Fibroblast of the aortic adventitia (primary cell): ENCODE results near the gene BRD7. TPM values are rescaled to one million over a fixed set of nuclear protein-coding genes. Genes with fewer than 3 reads are reported as not detected.

Source experiments
- DNase-seq: peaks from one replicate; pipeline ENCODE4 v3.0.0-alpha.2; 2010; ENCODE audit warnings: low read depth
- H3K4me3 ChIP-seq: 2 replicates; pipeline ENCODE4 v1.5.1; 2011; ENCODE audit warnings: low read depth, mild to moderate bottlenecking, control low read depth, low read length, moderate library complexity
- total RNA-seq: library from RNA; depleted of rRNA; stranded (reverse); fragments of >200 nt; gene quantifications from 2 replicates; pipeline ENCODE4 v1.2.3, GENCODE V29; 2012; ENCODE audit warnings: low replicate concordance
- TF ChIP-seq, protein P1 (sequence below): IDR thresholded peaks from 2 replicates; pipeline ENCODE4 v1.5.1; 2011; ENCODE audit warnings: mild to moderate bottlenecking, low read length, control low read depth, inconsistent platforms; ENCODE audit not compliant: insufficient read depth

The BRD7 gene
- total RNA-seq, 1 donor, result 34.0 TPM

- H3K4me3 ChIP-seq, result no peak overlapping the region
- TF ChIP-seq, protein P1, sequence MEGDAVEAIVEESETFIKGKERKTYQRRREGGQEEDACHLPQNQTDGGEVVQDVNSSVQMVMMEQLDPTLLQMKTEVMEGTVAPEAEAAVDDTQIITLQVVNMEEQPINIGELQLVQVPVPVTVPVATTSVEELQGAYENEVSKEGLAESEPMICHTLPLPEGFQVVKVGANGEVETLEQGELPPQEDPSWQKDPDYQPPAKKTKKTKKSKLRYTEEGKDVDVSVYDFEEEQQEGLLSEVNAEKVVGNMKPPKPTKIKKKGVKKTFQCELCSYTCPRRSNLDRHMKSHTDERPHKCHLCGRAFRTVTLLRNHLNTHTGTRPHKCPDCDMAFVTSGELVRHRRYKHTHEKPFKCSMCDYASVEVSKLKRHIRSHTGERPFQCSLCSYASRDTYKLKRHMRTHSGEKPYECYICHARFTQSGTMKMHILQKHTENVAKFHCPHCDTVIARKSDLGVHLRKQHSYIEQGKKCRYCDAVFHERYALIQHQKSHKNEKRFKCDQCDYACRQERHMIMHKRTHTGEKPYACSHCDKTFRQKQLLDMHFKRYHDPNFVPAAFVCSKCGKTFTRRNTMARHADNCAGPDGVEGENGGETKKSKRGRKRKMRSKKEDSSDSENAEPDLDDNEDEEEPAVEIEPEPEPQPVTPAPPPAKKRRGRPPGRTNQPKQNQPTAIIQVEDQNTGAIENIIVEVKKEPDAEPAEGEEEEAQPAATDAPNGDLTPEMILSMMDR, result no peak
- DNase-seq, result no peak
Observed at GRCh38 chr16:50371036-50371716, 2.4 kb upstream of the BRD7 start.

DNA sequence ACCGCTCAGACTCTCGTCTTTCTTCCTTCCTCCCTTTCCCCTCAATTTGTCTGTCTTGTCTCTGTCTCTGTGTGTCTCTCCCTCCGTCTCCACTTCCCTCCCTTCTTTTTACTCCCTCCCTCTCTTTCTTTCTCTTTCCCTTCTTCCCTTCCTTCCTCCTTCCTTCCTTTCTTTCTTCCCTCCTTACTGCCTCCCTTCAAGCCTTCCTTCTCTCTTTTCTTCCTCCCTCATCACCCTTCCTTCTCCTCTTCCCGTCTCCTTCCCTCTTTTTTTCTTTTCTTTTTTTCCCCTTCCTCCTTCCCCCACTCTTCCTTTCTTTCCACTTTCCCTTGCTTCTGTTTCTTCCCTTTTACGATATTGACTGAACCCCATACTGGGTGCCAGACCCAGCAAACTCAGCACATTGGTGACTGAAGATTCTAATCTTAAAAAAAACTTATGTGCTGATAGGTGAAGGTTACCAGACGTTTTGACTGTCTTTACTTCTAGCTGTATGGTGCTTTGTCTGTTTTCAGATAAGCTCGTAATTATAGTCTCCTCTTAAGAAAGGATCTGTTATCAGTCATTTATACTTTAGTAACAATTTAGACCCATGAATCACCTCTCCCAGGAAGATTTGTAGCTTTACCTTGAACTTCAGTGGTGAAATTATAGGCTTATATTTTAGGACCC lies 481 bp upstream of the BRD7 start:
- peak overlapping the region; percentile 54 for H3K4me3 ChIP-seq
- no peak for DNase-seq
- TF ChIP-seq, protein P1, result no peak

GRCh38 chr16:50367777-50368409 lies 895 bp downstream of the BRD7 start:
- H3K4me3 ChIP-seq, result peak overlapping the region; percentile 73
- TF ChIP-seq, protein P1, result no peak
- no peak for DNase-seq

DNA sequence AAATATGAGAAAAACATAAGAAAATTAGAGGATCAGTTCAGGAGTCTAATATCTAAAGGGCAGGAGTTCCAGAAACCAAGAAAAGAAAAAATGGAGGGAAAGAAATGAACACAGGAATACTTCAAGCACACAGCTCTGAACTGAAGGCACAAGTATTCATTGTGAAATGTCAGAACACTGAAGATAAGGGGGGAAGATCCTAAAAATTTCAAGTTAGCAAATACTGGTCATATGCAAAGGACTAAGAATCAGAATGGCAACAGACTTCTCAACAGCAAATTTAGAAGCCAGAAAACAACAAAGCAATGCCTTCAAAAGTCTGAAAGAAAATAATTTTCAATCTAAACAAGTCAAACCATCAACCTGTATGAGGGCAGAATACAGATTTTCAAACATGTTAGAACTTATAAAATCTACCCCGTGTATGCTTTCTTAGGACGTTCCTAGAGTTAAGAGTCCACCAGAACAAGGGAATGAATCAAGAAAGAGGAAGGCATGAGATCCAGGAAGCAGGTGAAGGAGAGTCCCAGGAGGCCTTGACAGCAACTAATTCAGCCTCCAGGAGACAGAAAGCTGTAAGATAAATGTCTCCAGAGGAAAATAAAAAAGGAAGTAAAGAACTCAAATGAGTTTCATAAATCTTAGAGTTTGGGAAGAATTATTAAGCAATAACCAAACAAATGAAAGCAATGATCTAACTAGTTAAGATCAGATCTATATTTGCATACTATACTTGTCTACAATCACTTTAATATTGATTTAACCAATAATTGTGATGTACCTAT lies 2.8 kb downstream of the BRD7 start:
- TF ChIP-seq, protein P1, result no peak
- H3K4me3 ChIP-seq, result no peak overlapping the region

DNA sequence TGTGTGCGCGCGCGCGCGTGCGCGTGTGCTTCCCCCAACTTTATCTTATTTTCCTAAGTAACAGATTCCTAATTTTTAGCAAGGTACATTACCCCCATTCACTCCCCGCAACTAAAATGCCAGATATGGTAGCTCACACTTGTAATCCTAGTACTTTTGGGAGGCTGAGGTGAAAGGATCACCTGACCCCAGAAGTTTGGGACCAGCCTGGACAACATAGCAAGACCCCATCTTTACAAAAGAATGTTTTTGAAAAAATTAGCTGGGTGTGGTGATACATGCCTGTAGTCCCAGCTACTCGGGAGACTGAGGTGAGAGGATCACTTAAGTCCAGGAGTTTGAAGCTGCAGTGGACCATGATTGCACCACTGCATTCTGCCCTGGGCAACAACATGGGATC lies 5.1 kb downstream of the BRD7 start:
- TF ChIP-seq, protein P1, result no peak
- no peak overlapping the region for H3K4me3 ChIP-seq
- no peak for DNase-seq

More for the DNA sequence above, 2.8 kb downstream of the BRD7 start:
- DNase-seq, result no peak

DNA sequence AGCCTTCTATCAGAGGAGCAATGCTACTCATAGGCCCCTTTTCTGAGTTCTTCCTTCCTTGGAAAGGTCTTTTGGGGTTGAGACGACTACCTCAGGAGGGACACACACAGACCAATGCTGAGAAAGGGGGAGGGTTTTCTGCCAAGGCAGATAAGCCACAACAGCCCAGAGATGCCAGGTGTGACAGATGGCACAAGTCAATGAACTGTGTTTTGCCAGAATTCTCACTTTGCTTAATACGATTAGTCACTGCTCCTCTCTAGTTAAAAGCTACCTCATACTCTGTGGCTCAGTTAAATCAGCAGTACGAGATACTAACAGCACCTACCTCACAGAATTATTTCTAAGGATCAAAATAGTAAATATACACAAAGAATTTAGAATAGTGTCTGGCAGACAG lies 8.0 kb downstream of the BRD7 start:
- no peak overlapping the region for H3K4me3 ChIP-seq
- TF ChIP-seq, protein P1, result no peak
- DNase-seq, result peak; percentile 8
